ENCODE data around the gene AIFM3. TPM values are rescaled to one million over a fixed set of nuclear protein-coding genes. Genes with fewer than 3 reads are reported as not detected.

Gene AIFM3
- total RNA-seq, 1 donor from 2014 or later, result 0.64 TPM

DNA sequence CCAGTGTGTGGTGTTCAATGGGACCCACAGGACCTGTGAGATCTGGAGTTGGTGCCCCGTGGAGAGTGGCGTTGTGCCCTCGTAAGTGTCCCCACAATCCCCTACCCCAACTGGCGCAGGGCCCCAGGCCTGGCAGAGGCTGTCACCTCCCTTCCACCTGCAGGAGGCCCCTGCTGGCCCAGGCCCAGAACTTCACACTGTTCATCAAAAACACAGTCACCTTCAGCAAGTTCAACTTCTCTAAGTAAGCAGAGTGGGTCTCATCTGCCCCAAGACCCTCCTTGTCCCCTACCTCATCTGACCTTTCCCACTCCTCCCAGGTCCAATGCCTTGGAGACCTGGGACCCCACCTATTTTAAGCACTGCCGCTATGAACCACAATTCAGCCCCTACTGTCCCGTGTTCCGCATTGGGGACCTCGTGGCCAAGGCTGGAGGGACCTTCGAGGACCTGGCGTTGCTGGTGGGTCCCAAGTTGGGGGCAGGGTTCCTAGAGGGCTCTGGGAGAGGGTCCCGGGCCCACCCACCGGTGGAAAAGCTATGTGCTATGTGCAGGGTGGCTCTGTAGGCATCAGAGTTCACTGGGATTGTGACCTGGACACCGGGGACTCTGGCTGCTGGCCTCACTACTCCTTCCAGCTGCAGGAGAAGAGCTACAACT is 56.0 kb downstream of the AIFM3 start:
- no peak for DNase-seq
- no peak overlapping the region for H3K27ac Mint-ChIP-seq (ENCODE audit: unreplicated experiment)
- no peaks in the 10 kb centered on the region for H3K9me3 Mint-ChIP-seq (ENCODE audit: unreplicated experiment)
- peaks cover 5% of the 10 kb centered on the region for H3K4me1 Mint-ChIP-seq (ENCODE audit: low read depth, unreplicated experiment)
- H3K36me3 Mint-ChIP-seq (ENCODE audit: unreplicated experiment), result no peaks in the 10 kb centered on the region
- H3K4me3 Mint-ChIP-seq (ENCODE audit: unreplicated experiment), result no peak overlapping the region
- peaks cover 7% of the 10 kb centered on the region for H3K27me3 Mint-ChIP-seq (ENCODE audit: unreplicated experiment)
- TF ChIP-seq, protein P1, sequence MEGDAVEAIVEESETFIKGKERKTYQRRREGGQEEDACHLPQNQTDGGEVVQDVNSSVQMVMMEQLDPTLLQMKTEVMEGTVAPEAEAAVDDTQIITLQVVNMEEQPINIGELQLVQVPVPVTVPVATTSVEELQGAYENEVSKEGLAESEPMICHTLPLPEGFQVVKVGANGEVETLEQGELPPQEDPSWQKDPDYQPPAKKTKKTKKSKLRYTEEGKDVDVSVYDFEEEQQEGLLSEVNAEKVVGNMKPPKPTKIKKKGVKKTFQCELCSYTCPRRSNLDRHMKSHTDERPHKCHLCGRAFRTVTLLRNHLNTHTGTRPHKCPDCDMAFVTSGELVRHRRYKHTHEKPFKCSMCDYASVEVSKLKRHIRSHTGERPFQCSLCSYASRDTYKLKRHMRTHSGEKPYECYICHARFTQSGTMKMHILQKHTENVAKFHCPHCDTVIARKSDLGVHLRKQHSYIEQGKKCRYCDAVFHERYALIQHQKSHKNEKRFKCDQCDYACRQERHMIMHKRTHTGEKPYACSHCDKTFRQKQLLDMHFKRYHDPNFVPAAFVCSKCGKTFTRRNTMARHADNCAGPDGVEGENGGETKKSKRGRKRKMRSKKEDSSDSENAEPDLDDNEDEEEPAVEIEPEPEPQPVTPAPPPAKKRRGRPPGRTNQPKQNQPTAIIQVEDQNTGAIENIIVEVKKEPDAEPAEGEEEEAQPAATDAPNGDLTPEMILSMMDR (IDR thresholded peaks at IDR 0.05; ENCODE audit: partially characterized antibody, unreplicated experiment), result no peak

DNA sequence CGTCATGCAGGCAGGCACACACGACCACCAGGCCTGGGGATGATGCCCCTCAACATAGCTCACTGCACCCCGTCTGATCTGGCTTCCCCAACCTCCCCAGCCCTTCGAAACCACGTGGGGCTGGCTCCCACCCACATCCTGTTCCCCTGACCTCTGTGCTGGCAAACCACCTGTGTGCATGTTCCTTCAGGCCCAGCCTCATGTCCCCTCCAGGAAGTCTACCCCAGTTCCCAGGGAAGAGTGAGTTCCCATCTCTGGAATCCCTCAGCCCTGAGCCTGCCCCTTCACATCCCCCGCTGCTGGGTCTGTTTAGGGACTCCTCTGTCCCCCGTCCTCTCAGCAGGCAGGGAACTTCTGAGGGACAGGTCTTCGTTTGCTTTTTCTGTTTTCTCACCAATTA is 58.2 kb downstream of the AIFM3 start:
- Mint-ChIP-seq H3K27me3 (ENCODE audit: unreplicated experiment) (peaks cover 9% of the 10 kb centered on the region), H3K4me3 (ENCODE audit: unreplicated experiment) (no peak overlapping the region), H3K9me3 (ENCODE audit: unreplicated experiment) (peaks cover 6% of the 10 kb centered on the region), H3K4me1 (ENCODE audit: low read depth, unreplicated experiment) (peaks cover 11% of the 10 kb centered on the region), H3K27ac (ENCODE audit: unreplicated experiment) (no peak overlapping the region), H3K36me3 (ENCODE audit: unreplicated experiment) (no peaks in the 10 kb centered on the region)
- no peak for DNase-seq
- TF ChIP-seq, protein P1 (IDR thresholded peaks at IDR 0.05; ENCODE audit: partially characterized antibody, unreplicated experiment), result no peak

DNA sequence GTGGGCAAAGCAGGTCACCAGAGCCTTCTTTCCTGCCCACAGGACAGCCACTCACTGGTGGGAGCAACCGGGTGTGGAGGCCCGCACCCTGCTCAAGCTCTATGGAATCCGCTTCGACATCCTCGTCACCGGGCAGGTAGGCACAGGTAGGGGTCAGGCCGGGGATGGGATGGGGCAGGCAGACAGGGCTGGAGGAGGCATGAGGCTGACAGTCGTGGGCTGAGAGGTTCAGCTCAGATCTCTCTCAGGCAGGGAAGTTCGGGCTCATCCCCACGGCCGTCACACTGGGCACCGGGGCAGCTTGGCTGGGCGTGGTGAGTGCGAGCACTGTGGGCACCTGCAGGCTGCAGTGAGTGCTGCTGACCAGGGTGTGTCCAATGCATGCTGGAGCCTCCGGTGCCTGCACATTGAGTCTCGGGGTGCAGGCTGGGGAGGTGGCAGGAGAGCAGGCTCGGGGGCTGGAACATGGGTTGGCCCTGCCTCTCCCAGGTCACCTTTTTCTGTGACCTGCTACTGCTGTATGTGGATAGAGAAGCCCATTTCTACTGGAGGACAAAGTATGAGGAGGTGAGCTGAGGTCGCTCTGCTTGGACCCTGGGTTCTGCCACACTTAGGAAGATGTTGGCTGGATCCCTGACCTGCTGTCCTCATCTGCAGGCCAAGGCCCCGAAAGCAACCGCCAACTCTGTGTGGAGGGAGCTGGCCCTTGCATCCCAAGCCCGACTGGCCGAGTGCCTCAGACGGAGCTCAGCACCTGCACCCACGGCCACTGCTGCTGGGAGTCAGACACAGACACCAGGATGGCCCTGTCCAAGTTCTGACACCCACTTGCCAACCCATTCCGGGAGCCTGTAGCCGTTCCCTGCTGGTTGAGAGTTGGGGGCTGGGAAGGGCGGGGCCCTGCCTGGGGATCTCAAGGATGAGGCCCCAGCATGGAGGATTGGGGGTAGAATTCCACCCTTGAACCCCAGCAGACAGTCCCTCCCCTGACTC is 59.0 kb downstream of the AIFM3 start:
- DNase-seq, result no peak
- Mint-ChIP-seq H3K4me3 (ENCODE audit: unreplicated experiment) (no peak overlapping the region), H3K9me3 (ENCODE audit: unreplicated experiment) (peaks cover 12% of the 10 kb centered on the region), H3K36me3 (ENCODE audit: unreplicated experiment) (no peaks in the 10 kb centered on the region), H3K4me1 (ENCODE audit: low read depth, unreplicated experiment) (peaks cover 11% of the 10 kb centered on the region), H3K27me3 (ENCODE audit: unreplicated experiment) (peaks cover 11% of the 10 kb centered on the region), H3K27ac (ENCODE audit: unreplicated experiment) (no peak overlapping the region)
- TF ChIP-seq, protein P1 (IDR thresholded peaks at IDR 0.05; ENCODE audit: partially characterized antibody, unreplicated experiment), result no peak

DNA sequence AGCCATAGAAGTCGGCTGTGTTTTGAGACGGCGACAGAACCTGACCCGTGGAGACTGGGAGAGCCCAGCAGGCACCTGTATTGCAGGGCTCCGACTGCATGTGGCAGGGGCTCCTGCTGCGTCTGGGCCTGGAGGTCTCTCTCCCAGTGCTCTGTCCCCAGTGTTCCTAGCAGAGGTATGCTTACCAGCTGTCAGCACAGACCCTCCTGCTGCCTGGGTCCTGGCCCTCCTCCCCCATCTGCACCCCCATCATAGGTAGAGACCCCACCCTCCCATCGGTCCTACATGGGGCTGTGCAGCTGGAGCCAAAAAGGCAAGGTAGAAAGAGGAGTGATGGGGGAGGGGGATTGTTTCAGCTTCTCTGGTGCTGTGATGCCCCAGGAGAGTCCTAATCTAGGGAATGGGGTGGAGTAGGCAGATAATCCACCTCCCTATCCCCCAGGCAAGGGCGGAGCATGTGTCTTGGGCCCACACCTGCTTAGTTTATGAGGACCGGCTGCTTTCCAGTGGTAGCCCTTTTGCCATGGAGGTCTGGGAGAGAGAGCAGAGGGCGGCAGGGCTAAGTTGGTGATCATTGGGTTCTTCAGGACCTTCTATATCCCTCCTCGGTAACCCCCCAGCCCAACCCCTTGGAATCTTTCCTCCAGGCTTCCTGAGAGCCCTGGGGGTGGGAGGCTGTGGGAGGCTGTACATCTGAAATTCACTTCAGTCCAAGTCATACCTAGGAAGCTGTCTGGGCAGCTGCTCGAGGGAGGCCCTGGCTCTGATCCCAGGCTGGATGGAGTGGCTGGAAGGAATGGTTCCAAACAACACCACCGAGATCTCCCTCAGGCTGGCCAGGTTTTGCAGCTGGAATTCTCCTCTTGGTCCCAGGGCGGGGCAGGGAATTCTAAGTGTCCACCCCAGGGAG is 60.0 kb downstream of the AIFM3 start:
- peaks cover 12% of the 10 kb centered on the region for H3K9me3 Mint-ChIP-seq (ENCODE audit: unreplicated experiment)
- DNase-seq, result no peak
- no peak overlapping the region for H3K4me3 Mint-ChIP-seq (ENCODE audit: unreplicated experiment)
- TF ChIP-seq, protein P1 (IDR thresholded peaks at IDR 0.05; ENCODE audit: partially characterized antibody, unreplicated experiment), result no peak
- no peaks in the 10 kb centered on the region for H3K36me3 Mint-ChIP-seq (ENCODE audit: unreplicated experiment)
- no peak overlapping the region for H3K27ac Mint-ChIP-seq (ENCODE audit: unreplicated experiment)
- peaks cover 11% of the 10 kb centered on the region for H3K27me3 Mint-ChIP-seq (ENCODE audit: unreplicated experiment)
- peaks cover 11% of the 10 kb centered on the region for H3K4me1 Mint-ChIP-seq (ENCODE audit: low read depth, unreplicated experiment)
